GM10248 (cell line): ENCODE measurements around the gene GOPC.

Experiments
- CTCF ChIA-PET: fragments of 300-600 bp; sonication (Branson Sonifier 250); formaldehyde crosslinking; extraction: SDS; loops from one replicate; lab custom pipeline; 2021; ENCODE audit warnings: antibody characterized with exemption; lab: Yijun Ruan, JAX
- POLR2A ChIA-PET: fragments of 350-650 bp; sonication (Branson Sonifier 250); formaldehyde crosslinking; extraction: SDS; loops from one replicate; lab custom pipeline; 2020; ENCODE audit warnings: antibody characterized with exemption; lab: Yijun Ruan, JAX
- DNase-seq: peaks from one replicate; pipeline ENCODE4 v3.0.0; 2012; ENCODE audit errors: extremely low spot score
- TF ChIP-seq, protein P1 (sequence below): IDR thresholded peaks from 2 replicates; pipeline ENCODE4 v1.5.1; 2012; ENCODE audit warnings: mild to moderate bottlenecking, low read depth; ENCODE audit errors: extremely low read depth, missing control alignments, control extremely low read depth

Gene GOPC

DNA sequence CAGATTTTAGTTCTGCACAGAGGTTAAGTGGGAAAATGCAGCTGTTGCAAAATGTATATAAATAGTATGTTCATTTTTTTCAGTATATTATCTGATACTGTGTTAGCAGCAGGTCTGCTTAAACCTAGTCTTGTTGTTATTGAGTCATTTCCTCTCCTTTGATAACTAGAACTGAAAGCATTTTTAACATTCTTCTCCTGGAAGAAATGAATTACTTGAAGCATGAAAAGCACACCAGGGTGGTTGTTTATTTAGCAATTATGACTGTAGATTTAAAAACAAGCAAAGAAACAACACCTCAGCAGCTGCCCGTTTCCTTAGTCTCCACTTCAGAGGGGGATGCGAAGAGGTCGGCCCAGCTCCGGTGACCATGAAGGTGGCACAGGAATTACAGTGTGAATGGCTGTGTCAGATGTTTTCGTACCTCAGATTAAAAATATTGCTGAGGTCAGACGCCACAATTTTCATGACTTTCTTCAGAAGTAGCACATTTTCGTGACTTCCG, 53.5 kb downstream of the GOPC start:
- ChIA-PET CTCF (interaction anchor here (0.9 to 2.1 kb wide), 11 partner anchors 8 to 281 kb away, joined by 3 to 5 read pairs (median 3); no protein-coding TSS in a partner anchor), POLR2A (no interaction called here)
- TF ChIP-seq, protein P1, sequence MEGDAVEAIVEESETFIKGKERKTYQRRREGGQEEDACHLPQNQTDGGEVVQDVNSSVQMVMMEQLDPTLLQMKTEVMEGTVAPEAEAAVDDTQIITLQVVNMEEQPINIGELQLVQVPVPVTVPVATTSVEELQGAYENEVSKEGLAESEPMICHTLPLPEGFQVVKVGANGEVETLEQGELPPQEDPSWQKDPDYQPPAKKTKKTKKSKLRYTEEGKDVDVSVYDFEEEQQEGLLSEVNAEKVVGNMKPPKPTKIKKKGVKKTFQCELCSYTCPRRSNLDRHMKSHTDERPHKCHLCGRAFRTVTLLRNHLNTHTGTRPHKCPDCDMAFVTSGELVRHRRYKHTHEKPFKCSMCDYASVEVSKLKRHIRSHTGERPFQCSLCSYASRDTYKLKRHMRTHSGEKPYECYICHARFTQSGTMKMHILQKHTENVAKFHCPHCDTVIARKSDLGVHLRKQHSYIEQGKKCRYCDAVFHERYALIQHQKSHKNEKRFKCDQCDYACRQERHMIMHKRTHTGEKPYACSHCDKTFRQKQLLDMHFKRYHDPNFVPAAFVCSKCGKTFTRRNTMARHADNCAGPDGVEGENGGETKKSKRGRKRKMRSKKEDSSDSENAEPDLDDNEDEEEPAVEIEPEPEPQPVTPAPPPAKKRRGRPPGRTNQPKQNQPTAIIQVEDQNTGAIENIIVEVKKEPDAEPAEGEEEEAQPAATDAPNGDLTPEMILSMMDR, result no peak
- no peak for DNase-seq

DNA sequence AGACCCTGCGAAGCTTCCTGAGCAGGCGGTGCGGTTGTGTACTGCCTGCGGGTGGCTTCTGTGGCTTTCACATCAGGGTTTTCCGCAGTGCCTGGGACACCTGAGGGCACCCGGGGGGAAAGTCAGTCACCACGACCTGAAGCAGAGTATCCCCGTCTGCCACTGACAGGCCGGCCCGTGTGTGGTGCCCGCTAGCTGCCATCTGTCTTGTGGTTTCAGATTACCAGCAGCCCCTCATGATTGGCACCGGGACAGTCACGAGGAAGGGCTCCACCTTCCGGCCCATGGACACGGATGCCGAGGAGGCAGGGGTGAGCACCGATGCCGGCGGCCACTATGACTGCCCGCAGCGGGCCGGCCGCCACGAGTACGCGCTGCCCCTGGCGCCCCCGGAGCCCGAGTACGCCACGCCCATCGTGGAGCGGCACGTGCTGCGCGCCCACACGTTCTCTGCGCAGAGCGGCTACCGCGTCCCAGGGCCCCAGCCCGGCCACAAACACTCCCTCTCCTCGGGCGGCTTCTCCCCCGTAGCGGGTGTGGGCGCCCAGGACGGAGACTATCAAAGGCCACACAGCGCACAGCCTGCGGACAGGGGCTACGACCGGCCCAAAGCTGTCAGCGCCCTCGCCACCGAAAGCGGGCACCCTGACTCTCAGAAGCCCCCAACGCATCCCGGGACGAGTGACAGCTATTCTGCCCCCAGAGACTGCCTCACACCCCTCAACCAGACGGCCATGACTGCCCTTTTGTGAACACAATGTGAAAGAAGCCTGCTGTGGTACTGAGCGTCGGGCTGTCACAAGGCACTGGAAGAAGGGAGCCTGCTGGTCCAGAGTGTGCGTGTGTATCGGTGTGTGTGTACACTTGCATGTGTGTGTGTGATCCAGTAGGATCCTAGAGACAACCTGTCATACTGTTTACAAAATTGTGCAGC, 54.4 kb downstream of the GOPC start:
- peak; percentile 41 for DNase-seq
- ChIA-PET POLR2A (no interaction called here), CTCF (interaction anchor here (0.9 to 2.1 kb wide), 11 partner anchors 8 to 98 kb away, joined by 3 to 8 read pairs (median 3); no protein-coding TSS in a partner anchor)
- TF ChIP-seq, protein P1, result no peak

DNA sequence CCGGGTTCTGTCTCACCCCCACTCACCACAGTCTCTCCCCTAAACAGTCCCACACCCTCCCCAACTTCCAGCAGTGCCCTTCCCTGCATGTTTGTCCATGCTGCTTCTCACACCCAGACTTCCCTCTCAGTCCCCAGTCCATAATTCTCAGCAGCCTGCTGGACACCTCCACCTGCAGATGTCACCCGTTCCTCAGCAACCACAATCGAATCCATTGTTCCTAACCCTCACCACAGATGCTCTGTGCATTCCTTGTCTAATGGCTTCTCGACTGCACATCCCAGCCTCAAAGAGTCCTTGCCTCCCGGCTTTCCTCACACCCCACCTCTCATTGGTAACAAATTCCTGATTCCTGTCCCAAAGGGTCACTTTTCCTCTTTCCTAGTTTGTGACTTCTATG, 55.6 kb downstream of the GOPC start:
- CTCF ChIA-PET, result interaction anchor here (1.1 to 2.0 kb wide), 3 partner anchors 8 to 51 kb away, joined by 3 to 11 read pairs (median 3); no protein-coding TSS in a partner anchor
- TF ChIP-seq, protein P1, result no peak

DNA sequence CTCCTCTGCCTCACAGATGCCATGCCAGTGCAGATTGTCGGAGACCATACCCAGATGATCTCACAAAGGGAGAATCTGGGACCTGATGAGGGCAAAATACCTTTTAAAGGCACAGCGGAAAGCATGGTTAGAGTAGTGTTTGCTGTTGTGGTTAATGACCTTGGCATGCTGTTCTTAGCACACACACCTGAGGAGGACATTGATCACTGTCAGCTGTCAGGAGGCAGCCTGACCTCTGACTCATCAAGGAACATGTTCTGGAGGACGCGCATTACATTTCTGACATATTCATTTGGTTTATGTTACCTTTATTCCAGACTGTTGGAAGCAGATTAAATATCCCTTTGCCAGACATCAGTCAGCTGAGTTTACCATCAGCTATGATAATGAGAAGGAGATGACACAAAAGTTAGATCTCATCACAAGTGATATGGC, 57.1 kb downstream of the GOPC start:
- POLR2A ChIA-PET, result no interaction called here
- CTCF ChIA-PET, result interaction anchor here (1.6 to 2.0 kb wide), 3 partner anchors 10 to 95 kb away, joined by 5 to 11 read pairs (median 5); no protein-coding TSS in a partner anchor
- DNase-seq, result no peak
- TF ChIP-seq, protein P1, result no peak

More for the DNA sequence above, 55.6 kb downstream of the GOPC start:
- no peak for DNase-seq
- POLR2A ChIA-PET, result no interaction called here

DNA sequence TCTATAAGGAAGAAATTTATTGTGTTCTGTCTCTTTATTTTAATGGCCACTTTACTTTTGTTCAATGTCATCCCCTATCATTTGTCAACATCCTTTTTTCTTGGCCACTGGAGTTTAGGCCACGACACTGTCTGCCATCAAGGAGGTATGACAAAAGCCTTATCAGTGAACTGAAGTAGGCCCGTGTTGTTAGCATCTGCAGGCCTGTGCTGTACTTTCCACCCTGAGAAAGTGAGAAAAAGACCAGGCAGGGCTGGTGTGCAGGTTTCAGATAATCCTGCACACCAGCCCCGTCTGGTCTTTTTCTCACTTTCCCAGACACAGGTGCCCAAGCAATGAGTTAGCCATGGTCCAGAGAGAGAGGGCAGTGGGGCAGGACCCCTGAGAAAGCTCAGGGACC, 57.6 kb downstream of the GOPC start:
- DNase-seq, result no peak
- POLR2A ChIA-PET, result no interaction called here
- CTCF ChIA-PET, result interaction anchor here (1.3 to 2.0 kb wide), 4 partner anchors 10 to 95 kb away, joined by 4 to 11 read pairs (median 5); no protein-coding TSS in a partner anchor
- TF ChIP-seq, protein P1, result no peak

DNA sequence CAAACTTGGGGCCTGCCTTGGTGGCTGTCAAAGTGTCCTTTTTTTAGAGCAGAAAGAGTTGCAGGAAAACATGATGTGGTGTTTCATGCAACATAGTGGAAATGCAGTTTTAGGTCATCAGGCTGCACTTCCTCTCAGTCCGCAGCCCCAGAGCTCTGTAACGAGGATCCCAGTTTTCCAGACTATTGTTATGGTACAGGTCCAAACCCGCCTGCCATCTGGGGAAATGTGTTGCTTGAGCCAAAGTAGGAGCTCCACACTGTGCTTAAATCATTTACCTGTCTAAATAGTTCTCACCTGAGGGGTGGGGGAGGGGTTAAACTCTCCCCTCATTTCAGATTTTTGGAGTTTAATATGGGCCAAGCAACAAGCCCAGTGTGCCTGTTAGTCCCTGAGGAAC, 59.8 kb downstream of the GOPC start:
- DNase-seq, result no peak
- POLR2A ChIA-PET, result no interaction called here
- CTCF ChIA-PET, result interaction anchor here (1.2 to 1.6 kb wide), 2 partner anchors 13 to 14 kb away, joined by 3 read pairs; no protein-coding TSS in a partner anchor
- TF ChIP-seq, protein P1, result no peak
